GM18873 (cell line): ENCODE data around the gene KCNQ1OT1.

Source experiments
- ATAC-seq: cut with Tn5 transposase; IDR thresholded peaks from one replicate; pipeline ENCODE4 v1.9.1; 2021; ENCODE audit warnings: mild to moderate bottlenecking, moderate library complexity, moderate number of reproducible peaks; ENCODE audit not compliant: unreplicated experiment, low FRiP score

The KCNQ1OT1 gene

DNA sequence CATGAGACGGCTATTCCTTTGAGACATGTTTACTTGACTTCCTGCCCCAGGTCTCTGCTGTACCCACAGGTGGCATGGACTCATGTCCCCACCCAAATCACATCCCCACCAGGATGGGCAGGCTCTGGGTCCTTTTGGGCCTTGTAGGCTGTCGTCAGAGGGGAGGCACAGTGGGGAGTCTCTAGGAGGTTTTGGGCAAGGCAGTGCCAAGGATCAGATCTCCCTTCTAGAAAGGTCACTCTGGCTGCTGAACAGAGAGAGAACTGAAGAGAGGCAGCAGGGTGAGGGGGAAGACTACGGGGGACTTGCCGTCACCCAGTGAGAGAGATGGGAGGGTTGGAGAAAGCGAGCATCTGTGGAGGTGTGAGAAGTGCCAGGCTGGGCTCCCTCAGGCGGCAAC lies 4.6 kb upstream of the KCNQ1OT1 start:
- ATAC-seq: no peak

DNA sequence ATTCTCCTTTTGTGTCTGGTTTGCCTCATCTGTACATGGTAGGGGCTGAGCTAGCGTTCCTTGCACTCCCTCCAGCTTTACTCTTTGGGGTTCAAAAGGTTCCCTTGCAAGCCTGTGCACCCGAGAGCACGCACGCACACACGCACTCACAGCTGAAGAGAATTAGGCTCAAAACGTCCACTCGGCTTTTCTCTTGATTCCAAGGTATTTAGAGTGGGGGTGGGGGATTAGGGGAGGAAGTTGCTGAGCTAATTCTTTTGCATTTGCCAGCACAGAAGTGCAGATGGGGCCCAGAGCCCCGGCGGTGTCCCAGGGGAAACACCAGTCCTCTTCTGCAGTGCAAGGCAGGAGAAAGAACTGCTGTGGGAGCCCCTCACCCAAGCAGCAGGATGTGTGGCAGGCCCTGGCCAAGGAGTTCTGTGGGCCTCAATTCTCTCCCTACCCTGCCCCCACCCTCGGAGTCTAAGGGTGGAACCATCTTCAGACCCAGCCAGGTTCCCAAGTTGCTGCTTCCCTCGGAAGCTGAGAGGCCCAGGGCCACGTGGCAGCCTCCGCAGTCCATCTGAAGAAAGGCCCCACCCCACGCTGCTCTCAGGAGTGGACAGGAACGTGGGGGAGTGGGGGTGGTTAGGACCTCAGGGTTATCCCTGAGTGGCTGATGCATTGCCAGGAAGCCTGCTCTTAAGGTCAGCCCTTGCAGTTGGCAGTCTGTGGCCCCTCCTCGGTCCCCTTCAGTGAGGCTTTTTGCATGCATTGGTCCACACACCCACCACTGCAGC lies 3.8 kb upstream of the KCNQ1OT1 start:
- no peak for ATAC-seq

DNA sequence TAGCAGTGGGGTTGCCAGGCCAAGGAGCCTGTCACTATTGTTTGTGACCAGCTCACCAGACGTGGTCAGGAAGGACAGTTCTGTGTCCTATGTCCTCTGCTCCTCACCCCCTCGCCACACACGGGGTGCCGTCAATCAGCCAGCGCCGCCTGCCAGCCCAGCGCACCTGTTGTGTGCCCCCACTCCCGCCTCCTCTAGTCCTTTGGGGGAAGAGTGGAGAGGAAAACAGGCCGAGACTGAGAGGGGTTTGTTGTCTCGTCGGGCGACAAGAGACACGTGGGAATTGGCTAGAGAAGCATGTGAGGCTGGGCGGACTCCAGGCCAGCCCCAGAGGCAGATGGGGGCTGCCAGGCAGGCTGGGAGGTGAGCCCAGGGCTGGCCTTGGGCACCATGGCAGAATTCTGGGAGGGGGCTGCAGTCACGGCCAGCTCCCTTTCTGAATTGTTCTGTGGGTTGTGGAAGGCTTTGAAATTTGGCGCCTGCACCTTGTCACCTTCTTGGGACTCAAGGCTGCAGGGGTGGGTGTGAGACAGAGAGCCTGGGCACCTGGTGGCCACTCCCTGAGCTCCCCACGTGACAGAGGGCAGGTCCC lies 3.1 kb upstream of the KCNQ1OT1 start:
- ATAC-seq: no peak

DNA sequence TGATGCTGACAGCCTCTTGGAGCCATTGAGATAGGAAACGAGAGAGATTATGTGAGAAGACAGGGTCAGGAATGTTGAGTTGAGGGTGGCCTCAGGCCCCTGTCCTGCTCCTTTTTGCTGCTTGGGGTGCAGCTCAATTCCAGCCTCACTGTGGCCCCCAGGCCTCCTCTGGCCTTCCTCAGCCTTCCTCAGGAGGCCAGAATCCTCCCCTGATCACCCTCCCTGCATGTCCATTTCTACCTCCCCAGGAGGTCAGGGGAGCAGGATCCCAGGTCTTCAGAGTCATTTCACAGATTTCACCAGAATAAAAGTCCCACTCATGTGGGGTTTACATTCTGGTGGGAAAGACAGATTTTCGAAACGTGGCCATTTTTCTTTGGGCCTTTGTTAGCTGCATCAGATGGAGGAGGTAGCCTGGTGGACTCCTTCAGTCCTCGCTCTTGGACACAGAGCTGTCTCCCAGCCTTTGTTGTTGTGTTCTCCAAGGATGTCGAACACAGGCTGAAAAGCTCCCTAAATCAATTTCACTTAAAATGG lies 2.2 kb upstream of the KCNQ1OT1 start:
- ATAC-seq: no peak

DNA sequence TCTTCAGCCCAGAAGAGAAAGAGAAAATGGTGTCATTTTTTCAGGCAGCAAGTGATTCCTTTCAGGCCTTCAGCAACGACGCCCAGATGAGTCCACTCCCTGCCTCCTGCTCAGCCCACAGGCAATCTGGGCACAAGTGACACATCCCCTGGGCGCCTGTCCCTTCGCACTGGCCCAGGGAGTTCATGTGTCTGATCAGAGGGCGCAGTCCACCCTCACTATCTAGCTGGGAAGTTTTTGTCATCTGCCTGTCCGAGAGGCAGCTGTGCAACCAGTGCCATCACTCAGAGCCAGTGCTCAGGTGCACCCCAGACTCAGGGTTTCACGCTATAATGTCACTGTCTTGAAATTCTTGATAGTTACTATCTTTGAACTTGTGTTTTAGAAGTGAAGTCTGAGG lies 1.4 kb upstream of the KCNQ1OT1 start:
- no peak for ATAC-seq

DNA sequence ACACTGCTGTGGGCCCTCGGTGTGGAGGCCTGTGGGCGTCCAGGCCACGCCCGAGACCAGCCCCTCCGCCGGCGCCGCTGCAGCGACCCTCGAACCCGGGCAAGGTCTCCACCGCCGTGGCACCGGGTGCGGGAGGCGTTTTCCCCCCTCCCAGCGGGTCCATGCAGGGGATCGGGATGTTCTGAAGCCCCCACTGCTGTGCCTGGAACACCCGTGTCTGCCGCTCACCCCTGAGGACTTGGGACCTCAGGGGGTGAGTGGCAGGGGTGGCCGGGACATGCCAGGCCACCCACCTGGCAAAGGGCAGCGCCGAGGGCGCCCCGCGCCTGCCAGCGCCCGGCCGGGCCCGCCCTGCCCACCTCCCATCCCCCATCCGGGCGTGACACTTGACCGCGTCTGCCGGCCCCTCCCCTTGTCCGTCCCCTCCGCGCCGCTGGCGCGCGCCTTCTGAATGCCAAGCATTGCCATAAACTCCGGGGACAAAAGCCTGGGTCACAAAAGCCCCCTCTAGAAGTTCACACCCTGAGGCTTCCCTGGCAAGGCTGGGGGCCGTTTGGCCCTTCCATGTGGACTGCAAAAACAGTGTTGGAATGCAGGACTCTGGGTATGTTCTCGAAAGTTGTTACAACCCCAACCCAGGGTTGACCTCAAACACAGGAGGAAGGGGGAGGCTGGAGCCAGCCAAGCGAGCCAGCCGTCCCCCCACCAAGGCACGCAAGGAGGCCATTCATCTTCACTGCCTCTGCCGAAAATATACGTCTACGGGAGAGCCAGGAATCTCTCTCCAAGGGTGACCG lies 819 bp upstream of the KCNQ1OT1 start:
- peak; percentile 18 for ATAC-seq

DNA sequence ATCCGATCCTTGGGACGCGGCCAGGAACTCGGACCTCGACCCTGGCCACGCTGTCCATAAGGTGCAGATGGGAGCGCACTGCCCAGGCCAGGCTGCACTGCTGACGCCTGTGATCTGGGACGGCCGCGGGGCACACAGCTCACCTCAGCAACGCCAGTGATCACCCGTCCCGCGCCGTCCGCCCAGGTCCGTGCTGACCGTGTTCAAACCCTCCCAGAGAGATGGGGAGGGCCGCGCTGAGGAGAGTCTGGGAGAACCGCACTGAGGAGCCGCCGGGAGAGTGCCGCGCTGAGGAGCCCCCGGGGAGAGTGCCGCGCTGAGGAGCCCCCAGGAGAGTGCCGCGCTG lies 636 bp downstream of the KCNQ1OT1 start:
- no peak for ATAC-seq

DNA sequence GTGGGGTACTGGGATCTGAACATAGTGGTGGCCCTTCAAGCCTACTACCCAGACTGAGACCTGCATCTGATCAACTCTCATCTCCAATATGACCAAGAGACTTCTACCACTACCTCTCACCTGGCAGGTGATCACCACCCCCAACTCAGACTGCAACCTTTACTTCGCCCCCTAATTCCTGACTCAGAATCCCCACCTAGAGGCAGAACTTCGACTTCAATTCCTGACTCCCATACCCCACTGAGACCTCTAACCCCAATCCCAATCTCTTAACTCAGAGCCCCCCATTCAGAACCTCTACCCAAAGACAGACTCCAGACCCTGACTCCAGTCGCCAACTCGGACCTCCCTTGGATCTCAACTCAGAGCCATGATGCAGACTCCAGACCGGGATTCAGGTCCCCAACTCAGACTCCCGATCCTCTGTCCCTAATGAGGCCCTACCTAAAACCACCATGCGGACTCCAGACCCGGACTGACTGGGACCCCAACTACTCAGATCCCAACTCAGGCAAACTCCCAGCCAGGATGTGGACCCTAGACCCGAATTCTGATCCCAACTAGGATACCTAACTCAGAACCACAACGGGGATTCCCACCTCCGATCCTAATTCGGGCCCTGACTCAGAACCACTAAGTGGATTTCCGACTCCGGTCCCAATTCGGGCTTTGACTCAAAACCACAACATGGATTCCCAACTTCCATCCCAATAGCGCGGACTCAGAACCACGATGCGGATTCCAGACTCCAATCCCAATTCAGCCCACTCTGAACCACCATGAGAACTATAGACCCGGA lies 1.2 kb downstream of the KCNQ1OT1 start:
- no peak for ATAC-seq

DNA sequence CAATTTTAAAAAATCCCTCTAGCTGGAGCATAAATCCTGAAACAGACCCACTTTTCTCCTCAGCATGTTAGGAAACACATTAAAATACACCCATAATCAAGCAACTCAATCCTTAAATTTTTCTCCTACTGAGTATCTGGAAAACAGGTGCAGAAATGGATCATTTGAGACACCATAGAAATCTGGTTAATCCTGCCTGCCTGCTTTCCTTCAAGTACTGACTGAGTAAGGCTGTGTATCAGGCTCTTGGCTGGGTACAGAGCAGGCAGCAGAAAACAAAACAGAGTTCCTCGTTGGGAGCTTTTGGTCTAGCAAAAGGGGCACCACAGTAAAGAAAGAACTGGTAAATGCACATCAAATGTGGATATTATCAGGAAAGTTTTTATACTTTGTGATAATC lies 1.9 kb downstream of the KCNQ1OT1 start:
- ATAC-seq: no peak

DNA sequence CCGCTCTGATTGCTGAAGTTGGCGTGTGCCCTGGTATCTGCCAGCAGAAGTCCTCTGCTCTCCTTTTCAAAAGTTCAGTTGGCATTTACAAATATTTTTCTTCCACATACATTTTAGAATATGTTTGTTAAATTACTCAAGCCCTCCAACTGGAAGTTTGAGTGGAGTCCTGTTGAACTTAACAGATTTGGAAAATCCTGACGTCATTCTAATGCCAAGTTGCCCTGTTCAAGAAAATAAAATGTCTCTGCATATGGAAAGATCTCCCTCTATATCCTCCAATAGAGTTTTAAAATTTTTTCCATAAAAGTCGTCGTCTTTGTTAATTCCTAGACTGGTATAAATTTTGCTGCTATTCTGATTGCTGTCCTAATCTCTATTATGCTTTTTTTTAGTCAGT lies 3.3 kb downstream of the KCNQ1OT1 start:
- no peak for ATAC-seq

DNA sequence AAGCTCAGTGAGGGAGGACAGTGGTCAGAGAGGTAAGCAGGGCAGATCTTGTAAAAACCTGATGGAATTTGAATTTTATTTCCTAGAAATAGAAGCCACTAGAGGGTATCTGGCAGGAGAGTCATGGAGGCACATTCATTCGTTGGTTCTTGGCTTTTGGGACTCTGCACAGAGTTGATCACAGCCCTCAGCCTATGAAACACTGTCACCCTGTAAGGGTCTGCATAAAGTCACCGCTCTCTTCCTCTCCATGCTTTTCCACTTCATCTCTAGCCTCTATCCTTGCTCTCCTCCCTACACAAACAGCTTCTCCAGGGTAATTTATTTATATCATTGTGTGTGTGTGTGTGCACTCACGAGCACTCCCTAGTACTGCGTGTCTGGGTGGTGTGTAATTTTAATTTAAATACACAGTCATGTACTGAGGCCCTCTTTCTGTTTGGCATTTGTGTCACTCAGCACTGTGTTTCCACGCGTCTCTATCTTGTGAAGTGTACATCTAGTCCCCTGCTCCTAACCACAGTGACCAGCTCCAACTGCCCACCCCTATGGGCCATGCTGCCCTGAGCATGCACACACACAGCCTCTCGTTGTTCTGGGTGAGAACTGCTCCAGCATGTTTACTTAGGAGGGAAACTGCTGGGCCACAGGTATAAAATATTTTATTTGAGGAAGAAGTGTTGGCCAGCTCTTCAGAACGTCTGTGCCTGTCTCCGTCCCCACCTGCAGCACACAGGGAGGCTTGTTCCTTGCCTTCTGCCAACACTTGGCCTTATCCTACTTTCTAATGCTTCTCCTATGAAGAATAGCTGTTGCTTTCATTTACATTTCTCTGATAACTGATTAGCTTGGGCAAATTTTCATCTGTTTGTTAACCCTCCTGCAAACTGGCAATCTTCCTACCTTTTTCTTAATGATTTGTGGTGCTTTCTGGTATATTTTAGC lies 4.5 kb downstream of the KCNQ1OT1 start:
- ATAC-seq: no peak

DNA sequence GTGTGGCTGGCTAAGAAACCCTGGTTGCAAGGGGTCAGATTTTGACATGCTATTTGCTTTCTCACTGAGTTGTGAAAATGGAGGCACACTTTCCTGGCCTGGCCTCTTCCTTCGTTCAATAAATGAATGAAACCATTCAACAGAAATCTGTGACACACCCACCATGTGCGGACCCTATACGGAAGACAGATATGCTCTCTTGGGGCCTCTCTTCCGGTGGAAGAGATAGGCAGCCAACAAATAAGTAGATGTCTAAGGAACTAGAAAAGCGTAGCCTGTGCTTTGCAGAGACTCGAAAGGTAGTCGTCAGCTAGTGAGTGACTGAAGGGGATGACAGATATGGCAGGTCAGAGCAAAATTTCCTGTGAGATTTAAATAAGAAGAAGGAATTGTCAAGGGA lies 5.3 kb downstream of the KCNQ1OT1 start:
- ATAC-seq: no peak

DNA sequence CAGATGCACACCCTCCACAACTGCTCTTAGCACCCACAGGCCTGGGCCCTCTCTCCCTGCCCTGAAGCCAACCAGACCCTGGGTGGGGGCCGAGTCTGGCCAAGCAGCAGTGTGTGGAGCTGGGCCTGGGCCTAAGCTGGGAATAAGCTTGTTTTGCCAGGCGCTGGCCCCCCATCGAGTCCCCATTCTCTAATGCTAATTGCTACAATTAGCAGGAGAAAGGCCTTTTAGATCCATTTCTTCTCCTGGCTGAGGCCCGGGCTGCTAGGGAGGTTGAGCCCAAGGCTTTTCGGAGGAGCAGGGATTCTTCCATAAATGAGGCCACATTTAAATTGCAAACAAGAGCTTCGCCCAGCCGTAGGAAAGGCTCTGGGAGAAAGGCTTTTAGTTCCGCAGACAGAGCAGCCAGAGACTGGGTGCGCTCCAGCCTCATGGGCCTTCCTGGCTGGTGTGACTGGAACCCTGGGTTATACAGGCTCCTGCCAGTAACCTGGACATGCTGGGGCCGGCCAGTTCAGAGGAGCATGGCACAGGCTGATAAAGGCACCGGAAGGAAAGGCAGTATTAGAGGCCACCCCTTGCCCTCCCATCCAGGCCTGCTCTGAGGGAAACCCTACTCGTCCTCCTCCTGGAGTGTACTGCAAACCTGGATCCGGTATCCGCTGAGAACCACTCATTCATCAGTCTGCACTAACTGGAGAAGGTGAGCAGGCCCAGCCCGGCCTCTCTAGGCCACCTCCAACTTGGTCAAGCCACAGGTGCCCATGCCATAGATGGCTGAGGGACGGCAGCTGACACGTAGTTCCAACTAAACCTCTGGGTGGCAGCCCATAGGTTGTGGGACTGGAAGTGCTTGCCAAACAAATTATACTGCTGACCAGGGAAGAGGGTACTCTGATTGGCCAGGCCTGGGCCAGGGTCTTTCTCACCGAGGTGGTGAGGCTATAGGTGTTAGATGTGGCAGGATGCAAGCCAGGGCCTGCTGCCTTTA lies 6.2 kb downstream of the KCNQ1OT1 start:
- ATAC-seq: no peak

DNA sequence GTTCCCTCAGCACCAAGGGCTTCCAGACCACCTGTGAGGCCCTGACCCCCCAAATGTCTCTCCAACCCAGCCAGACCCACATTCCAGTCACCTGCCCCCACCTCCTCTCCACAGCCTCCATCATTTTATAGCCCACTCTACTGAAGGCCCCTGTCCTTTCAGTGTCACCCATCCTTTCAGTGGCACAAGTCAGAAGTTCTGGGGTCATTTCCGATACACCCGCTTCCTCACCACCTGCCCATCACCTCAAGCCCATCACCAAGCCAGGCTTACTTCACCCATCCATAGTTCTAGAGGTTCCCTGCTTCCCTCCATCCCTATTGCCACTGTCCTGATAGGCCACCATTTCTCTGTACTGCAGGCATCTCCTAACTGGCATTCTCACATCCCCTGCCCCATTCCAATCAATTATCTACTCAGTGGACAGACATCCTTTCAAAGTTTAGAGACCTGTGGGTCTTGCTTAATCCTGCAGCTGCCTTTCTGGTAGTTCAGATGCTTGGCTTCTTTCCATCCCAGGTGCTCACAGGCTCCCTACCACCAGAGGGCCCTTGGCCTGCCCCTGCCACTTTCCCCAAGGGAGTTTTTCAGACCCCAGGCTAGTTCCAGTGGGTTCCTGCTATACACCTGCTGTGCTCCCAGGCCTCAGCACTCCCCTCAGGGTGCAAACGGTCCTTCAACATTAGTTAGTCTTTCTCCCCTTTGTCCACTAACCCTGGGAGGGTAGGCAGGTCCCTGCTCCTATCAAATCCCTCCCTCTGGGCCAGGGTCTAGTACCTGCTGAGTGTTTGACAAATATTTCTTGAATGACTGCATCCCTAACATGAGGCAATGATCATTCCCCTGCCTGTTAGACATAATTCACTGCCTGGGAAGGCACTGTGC lies 7.6 kb downstream of the KCNQ1OT1 start:
- ATAC-seq: no peak

DNA sequence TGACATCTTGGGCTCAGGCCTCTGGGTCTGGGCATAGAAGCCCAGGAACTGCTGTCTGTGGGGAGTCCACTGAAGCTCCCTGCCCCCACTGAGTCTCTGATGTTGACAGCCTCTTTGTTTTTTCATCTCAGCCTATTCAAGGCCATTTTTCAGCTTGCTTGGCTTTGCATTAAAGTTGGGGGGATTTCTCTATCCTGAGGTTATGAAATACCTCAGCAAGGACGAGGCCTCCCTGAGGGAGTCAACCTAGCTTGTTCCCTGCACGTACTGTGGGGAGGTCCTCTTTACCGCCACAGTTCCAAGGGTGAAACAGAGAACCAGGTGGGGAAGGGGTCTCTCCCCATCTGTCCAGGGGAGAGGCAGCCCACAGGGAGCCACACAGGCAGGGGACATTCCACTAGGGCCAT lies 8.4 kb downstream of the KCNQ1OT1 start:
- ATAC-seq: no peak

DNA sequence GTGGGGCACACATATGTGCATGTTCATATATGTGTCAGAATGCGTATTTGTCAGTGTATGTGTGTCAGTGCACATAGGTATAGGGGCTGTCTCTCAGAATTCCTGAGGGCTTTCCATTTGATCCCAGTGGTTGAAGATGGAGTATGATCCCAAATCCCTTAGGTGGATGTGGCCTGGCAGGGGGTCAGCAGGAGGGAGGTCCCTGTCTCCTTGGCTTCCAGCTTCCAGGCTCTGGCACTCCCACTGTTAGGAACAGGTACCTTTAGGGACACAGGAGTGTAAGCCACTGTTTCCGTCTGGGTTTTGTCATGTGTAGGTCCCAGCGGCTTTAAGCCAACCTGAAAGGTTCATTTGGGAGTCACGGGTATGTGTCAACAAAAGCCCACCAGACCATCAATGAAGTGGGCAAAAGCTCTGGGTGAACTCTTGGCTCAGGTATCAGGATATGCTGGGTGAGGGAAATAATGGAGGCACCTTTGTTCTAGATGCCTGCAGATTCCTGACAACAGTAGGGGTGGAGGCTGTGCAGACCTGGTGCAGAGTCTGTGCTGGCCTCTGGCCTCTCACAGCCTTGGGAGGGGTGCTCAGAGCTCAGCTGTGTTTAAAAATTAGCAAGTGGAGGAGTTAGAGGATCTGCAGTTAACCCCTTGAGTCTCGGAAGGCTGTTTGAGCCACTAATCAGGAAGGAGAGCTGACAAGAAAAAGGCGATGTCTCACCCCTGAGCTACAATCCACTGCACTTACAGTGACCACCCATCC lies 9.0 kb downstream of the KCNQ1OT1 start:
- ATAC-seq: no peak
